SIG-M5 (cell line): ENCODE results near the gene MUC4.
"Not testable (repeated sequence)": the region's sequence is repeated elsewhere in the genome, so short reads cannot be mapped to it uniquely, and the experiment has no call there.

ENCODE experiments used
- DNase-seq: peaks from one replicate; lab custom pipeline; 2025; lab: John Stamatoyannopoulos, UW

MUC4 gene

DNA sequence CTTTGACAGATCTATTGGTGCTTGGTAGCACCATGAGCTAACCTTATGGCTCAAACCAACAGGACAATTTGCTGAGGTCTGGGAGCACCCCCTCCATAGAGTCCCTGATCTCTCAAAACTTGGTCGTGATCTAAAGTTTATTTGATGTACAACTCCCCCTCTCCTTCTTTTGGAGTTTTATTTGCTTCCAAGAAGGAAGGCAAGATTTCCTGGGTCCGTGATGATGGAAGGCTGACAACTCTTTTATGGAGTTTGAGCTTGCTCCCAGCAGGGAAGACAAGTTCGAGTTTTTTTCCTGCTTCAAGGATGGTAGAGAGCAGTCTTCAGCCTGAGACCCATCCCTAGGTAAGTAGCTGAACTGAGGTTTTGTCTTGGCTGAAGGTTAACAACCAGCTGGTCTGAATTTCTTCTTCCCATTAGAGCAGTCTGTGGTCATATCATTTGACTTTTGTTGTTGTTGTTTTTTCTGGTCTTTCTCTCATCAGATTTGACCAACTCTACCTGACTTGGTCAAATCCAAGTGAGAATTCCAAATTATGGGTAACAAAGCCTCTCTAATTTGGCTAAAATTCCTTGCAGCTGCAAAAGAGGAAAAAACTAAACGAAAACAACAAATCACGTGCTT, 93.8 kb downstream of the MUC4 start:
- DNase-seq = no peak

- DNase-seq = no peak
Measured at GRCh38 chr3:195717416-195717815, 94.3 kb downstream of the MUC4 start.

GRCh38 chr3:195715583-195716266, 96.0 kb downstream of the MUC4 start:
- no peak for DNase-seq

- no peak for DNase-seq
Measured at GRCh38 chr3:195715134-195715533, 96.6 kb downstream of the MUC4 start.

DNA sequence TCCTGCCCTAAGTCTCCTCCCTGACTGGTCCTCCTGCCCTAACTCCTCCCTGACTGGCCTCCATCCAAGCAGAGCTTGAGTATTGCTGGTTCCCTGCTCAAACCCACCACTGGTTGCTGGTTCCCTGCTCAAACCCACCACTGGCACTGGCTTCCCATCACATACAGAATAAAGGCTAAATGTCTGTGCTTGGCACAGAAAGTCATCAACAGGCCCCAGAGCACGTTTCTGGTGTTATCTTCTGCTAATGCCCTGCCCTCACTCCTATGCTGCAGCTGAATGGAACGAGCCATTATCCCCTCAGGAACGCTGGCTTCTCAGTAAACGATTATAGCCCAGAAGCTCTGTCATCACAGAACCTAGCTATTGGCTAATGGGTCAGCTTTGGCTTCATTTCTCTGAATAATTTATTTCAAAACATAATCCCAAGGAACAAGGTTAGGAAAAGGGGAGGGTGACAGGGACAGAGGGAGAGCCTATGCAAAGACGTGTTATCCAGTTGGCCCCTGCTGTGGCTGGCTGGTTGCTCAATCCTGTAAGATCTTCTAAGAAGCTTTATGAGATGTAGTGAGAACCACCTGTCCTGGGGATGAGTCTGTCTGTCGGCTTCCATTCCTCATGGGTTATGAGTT, 97.2 kb downstream of the MUC4 start:
- no peak for DNase-seq

DNA sequence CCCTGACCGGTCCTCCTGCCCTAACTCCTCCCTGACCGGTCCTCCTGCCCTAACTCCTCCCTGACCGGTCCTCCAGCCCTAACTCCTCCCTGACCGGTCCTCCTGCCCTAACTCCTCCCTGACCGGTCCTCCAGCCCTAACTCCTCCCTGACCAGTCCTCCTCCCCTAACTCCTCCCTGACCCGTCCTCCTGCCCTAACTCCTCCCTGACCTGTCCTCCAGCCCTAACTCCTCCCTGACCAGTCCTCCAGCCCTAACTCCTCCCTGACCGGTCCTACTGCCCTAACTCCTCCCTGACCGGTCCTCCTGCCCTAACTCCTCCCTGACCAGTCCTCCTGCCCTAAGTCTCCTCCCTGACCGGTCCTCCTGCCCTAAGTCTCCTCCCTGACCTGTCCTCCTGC, 98.6 kb downstream of the MUC4 start:
- not testable (repeated sequence) for DNase-seq

- not testable (repeated sequence) for DNase-seq
Measured at GRCh38 chr3:195712535-195712910, 99.2 kb downstream of the MUC4 start.

DNA sequence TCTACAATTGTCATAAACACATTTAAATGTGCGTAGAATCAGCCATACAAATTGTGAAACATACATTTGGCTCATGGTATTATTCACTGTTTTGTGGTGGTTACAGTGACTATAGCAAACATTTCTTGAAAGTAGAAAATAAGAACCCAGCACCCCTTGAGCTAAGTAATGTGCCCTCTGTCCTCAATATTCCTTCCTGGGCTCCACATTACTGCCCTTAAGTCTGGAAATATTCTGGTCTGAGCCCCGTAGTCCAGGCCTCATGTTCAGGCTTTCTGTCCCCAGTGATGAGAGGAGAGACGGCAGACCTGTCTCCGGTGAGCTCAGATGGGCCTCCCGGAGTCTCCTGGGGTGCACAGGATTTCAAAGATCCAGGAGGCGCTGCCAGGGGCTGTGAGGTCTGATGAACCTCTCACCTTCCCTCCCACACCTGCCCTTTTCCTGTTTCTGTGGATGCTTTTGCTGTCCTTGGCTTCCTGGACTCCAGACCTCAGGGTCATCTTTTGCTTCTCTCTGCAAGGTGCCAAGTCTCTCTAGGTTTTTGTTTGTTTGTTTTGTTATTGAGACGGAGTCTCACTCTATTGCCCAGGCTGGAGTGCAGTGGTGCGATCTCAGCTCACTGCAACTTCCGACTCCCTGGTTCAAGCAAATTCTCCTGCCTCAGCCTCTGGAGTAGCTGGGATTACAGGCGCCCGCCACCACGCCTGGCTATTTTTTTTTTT, 99.8 kb downstream of the MUC4 start:
- DNase-seq = no peak

GRCh38 chr3:195711091-195711812, 100.5 kb downstream of the MUC4 start:
- DNase-seq = not testable (repeated sequence)

GRCh38 chr3:195710126-195710905, 101.4 kb downstream of the MUC4 start:
- DNase-seq = not testable (repeated sequence)

- DNase-seq = no peak
Measured at GRCh38 chr3:195709676-195710085, 102.0 kb downstream of the MUC4 start.

DNA sequence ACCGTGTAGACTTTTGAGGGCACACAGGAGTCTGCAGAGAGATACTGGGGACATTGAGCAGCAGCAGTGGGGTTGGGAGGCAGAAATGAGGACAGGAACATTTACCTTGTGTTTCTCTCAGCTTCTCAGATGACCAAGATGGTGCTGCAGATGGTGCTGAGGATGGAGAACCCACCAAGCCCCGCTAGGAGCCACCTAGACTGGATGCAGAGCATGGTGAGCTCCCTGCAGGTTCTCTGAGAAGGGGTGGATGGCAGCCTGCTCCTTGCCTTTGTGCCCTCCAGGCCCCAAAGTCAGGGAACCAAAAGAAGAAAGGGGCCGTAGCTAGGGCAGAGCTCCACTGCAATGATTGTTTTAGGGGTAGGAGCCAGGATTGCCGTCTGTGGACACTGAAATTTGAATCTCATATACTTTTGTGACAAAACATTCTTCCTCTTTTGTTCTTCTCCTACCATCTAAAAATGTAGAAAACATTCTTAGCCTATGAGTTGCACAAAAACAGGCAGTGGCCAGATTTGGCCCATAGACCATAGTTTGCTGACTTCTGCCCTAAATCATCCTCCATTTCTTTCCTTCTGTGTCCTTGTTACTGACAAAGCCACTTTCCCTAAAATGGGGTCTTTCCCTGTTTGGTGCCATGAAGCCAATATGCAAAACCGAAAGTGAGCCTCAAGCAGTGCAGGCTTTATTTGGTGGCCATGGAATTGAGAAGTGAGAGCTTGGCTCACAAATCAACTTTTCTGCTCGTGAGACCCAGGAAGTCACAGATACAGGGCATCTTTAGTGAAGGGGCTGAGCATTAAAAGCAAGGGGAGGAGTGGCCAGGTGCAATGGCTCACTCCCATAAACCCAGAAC, 102.9 kb downstream of the MUC4 start:
- DNase-seq = no peak

DNA sequence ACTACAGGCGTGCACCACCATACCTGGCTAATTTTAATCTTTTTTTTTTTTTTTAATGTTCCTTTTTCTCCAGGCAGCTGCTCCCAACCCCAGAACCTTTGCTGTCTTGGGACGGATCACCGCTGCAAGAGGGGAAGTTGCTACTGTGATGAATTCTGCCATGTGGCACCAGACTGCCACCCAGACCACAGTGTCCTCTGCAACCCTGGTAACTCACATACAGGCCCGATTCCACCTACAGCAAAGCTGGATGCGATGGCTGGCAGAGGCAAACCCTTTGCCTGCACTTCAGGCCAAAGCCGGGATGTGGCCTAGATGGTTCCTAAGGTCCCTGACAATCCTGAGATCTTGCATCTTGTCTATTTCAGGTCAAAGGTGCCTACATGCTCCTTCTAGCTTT, 103.7 kb downstream of the MUC4 start:
- DNase-seq = no peak

- DNase-seq = no peak
Measured at GRCh38 chr3:195705081-195705991, 106.4 kb downstream of the MUC4 start.

DNA sequence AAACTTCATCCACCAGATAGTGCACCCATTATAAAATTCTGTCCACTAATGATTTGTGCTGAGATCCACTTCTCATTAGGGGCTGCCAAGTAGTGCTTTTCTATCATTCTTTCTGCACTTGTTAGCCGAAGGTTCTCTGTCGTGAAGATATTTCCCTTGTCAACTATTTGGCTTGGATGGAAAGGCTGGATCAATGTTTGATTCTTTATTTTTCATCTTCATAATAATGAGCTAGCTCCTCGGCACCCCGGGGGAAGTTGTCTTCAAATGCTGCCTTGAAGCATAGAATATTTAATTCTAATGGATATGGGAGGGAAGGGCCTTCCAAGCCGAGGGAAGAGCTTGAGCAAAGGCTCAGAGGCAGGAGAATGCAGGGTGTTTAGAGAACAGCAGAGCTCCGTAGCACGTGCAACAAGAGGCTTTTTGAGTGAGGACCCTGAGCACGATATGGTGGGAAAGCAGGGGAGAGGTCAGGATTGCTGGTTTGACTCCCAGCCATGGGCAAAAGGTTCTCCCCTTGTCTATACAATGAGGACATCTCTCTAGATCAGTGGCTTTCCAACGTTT, 107.2 kb downstream of the MUC4 start:
- DNase-seq = no peak

DNA sequence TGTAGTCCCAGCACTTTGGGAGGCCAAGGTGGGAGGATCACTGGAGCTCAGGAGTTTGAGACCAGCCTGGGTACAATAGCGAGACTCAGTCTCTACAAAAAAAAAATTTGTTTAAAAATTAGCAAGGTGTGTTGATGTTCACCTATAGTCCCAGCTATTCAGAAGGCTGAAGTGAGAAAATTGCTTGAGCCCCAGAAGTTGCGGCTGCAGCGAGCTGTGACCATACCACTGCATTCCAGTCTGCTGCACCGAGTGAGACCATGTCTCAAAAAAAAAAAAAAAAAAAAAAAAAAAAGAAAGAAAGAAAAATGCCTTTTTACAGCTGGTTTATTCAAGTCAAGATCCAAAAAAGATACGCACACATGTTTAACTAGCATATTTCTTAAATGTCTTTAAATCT, 108.0 kb downstream of the MUC4 start:
- no peak for DNase-seq

- DNase-seq = no peak
Measured at GRCh38 chr3:195701042-195701915, 110.5 kb downstream of the MUC4 start.

GRCh38 chr3:195700319-195700718, 111.4 kb downstream of the MUC4 start:
- no peak for DNase-seq
